Hepatocyte (in vitro differentiated cells): ENCODE data around the gene LRMDA. TPM values are rescaled to one million over a fixed set of nuclear protein-coding genes. Genes with fewer than 3 reads are reported as not detected.
A peak's percentile ranks its signal among the peaks of the same experiment; 100 is the strongest.

Source experiments
- DNase-seq: peaks from one replicate; pipeline ENCODE4 v3.0.0-alpha.2; 2016; ENCODE audit warnings: low spot score
- H2AFZ ChIP-seq: fragments of 200-600 bp; sonication (generic); 2 replicates; pipeline ENCODE4 v1.6.0; 2016; ENCODE audit warnings: antibody characterized with exemption, mild to moderate bottlenecking
- H3K27ac ChIP-seq: fragments of 200-600 bp; sonication (generic); 2 replicates; pipeline ENCODE4 v1.5.1; 2016; ENCODE audit warnings: mild to moderate bottlenecking
- H3K27me3 ChIP-seq: fragments of 200-600 bp; sonication (generic); 2 replicates; pipeline ENCODE4 v1.6.1; 2016
- H3K36me3 ChIP-seq: fragments of 200-600 bp; sonication (generic); replicated peaks from 2 replicates; pipeline ENCODE4 v1.5.1; 2016; ENCODE audit warnings: low read depth; ENCODE audit not compliant: insufficient read depth
- H3K4me1 ChIP-seq: fragments of 200-600 bp; sonication (generic); 2 replicates; pipeline ENCODE4 v1.5.1; 2016; ENCODE audit warnings: mild to moderate bottlenecking, moderate library complexity; ENCODE audit not compliant: insufficient read depth
- H3K4me2 ChIP-seq: fragments of 200-600 bp; sonication (generic); 2 replicates; pipeline ENCODE4 v1.6.0; 2016
- H3K4me3 ChIP-seq: fragments of 200-600 bp; sonication (generic); 2 replicates; pipeline ENCODE4 v1.5.1; 2016; ENCODE audit warnings: mild to moderate bottlenecking
- H3K79me2 ChIP-seq: fragments of 200-600 bp; sonication (generic); 2 replicates; pipeline ENCODE4 v1.6.0; 2017; ENCODE audit warnings: mild to moderate bottlenecking
- H3K9me2 ChIP-seq: fragments of 200-600 bp; sonication (generic); replicated peaks from 2 replicates; pipeline ENCODE4 v1.6.0; 2017; ENCODE audit warnings: mild to moderate bottlenecking; ENCODE audit not compliant: insufficient read depth
- H3K9me3 ChIP-seq: fragments of 200-600 bp; sonication (generic); 2 replicates; pipeline ENCODE4 v1.5.1; 2016; ENCODE audit warnings: low read depth, mild to moderate bottlenecking
- H4K20me1 ChIP-seq: fragments of 200-600 bp; sonication (generic); 2 replicates; pipeline ENCODE4 v1.6.0; 2016; ENCODE audit warnings: mild to moderate bottlenecking; ENCODE audit not compliant: insufficient read depth, poor library complexity, severe bottlenecking
- CTCF ChIP-seq: fragments of 200-600 bp; sonication (generic); IDR thresholded peaks from 2 replicates; pipeline ENCODE4 v1.5.1; 2016; ENCODE audit warnings: antibody characterized with exemption, mild to moderate bottlenecking; ENCODE audit not compliant: poor library complexity
- EZH2 ChIP-seq: fragments of 200-600 bp; sonication (generic); IDR thresholded peaks from 2 replicates; pipeline ENCODE4 v1.6.1; 2016; ENCODE audit warnings: antibody characterized with exemption, mild to moderate bottlenecking, borderline replicate concordance
- EZH2phosphoT487 ChIP-seq: fragments of 200-600 bp; sonication (generic); IDR thresholded peaks from one replicate; pipeline ENCODE4 v1.6.1; 2018; ENCODE audit warnings: antibody characterized with exemption, mild to moderate bottlenecking, low read depth, moderate library complexity; ENCODE audit not compliant: unreplicated experiment, severe bottlenecking
- WGBS: methylation state at CpG from one replicate; pipeline ENCODE4 v1.1.6; 2016; ENCODE audit warnings: low lambda C conversion rate; ENCODE audit errors: missing lambda C conversion rate; 5-methylcytosine and 5-hydroxymethylcytosine counted together
- polyA plus RNA-seq: library from polyadenylated mRNA; unstranded; fragments of >200 nt; fragmentation: Nextera tagmentation; extraction: Ambion mirVana; gene quantifications from 2 replicates; pipeline ENCODE4 v1.2.1, GENCODE V29; 2016
- total RNA-seq: library from RNA; depleted of rRNA; stranded (reverse); fragments of >200 nt; gene quantifications from 2 replicates; pipeline ENCODE4 v1.2.3, GENCODE V29; 2014

Gene LRMDA
- total and polyA plus RNA-seq, 2 experiments from 2014 or later = 5.6 to 15.7 TPM

- no peak for DNase-seq
- Histone ChIP-seq H4K20me1 (no peaks in the 10 kb centered on the region), H3K4me1 (peaks cover 25% of the 10 kb centered on the region), H3K79me2 (no peaks in the 10 kb centered on the region), H3K9me3 (no peaks in the 10 kb centered on the region), H3K27ac (no peak overlapping the region), H3K4me2 (no peak overlapping the region), H3K4me3 (no peak overlapping the region), H2AFZ (no peak overlapping the region), H3K9me2 (no peaks in the 10 kb centered on the region), H3K27me3 (no peaks in the 10 kb centered on the region), H3K36me3 (no peaks in the 10 kb centered on the region)
- 93% methylated on average over 4 of the region's 4 CpGs for WGBS
- no peak for TF ChIP-seq EZH2
- no peak for TF ChIP-seq CTCF
- no peak for TF ChIP-seq EZH2phosphoT487
Measured at GRCh38 chr10:75506930-75507329, 75.5 kb downstream of the LRMDA start.

GRCh38 chr10:75507469-75507868, 76.0 kb downstream of the LRMDA start:
- H4K20me1 ChIP-seq = no peaks in the 10 kb centered on the region
- no peak for DNase-seq
- no peaks in the 10 kb centered on the region for H3K9me3 ChIP-seq
- no peak overlapping the region for H3K27ac ChIP-seq
- TF ChIP-seq EZH2phosphoT487 (no peak), CTCF (no peak), EZH2 (no peak)
- H3K9me2 ChIP-seq = no peaks in the 10 kb centered on the region
- WGBS = 71% methylated on average over 3 of the region's 3 CpGs
- peaks cover 25% of the 10 kb centered on the region for H3K4me1 ChIP-seq
- H3K79me2 ChIP-seq = no peaks in the 10 kb centered on the region
- no peaks in the 10 kb centered on the region for H3K27me3 ChIP-seq
- no peak overlapping the region for H2AFZ ChIP-seq
- no peaks in the 10 kb centered on the region for H3K36me3 ChIP-seq
- no peak overlapping the region for H3K4me3 ChIP-seq
- H3K4me2 ChIP-seq = no peak overlapping the region

- Histone ChIP-seq H4K20me1 (no peaks in the 10 kb centered on the region), H3K4me2 (peak overlapping the region; percentile 31), H3K27me3 (no peaks in the 10 kb centered on the region), H3K36me3 (no peaks in the 10 kb centered on the region), H2AFZ (no peak overlapping the region), H3K9me3 (no peaks in the 10 kb centered on the region), H3K4me1 (peaks cover 32% of the 10 kb centered on the region), H3K27ac (peak overlapping the region; percentile 37), H3K4me3 (no peak overlapping the region), H3K9me2 (no peaks in the 10 kb centered on the region), H3K79me2 (no peaks in the 10 kb centered on the region)
- DNase-seq = peak; percentile 54
- TF ChIP-seq EZH2phosphoT487 (no peak), CTCF (no peak)
- 19% methylated on average over 2 of the region's 2 CpGs for WGBS
Measured at GRCh38 chr10:75508239-75508813, 76.9 kb downstream of the LRMDA start.
